ENCODE measurements around the gene MAMDC2.
"Not testable (repeated sequence)": the region's sequence is repeated elsewhere in the genome, so short reads cannot be mapped to it uniquely, and the experiment has no call there.

Gene MAMDC2

GRCh38 chr9:70043689-70044489 lies at the start of gene MAMDC2:
TSS of gene MAMDC2 (plus strand) at chr9:70043848. CDS start at chr9:70044198, 350 bp downstream.
- no peak for DNase-seq

GRCh38 chr9:69995846-69996245 lies 47.8 kb upstream of the MAMDC2 start:
- DNase-seq = no peak

- peak; percentile 83 for DNase-seq
Measured at GRCh38 chr9:69996967-69997366, 46.7 kb upstream of the MAMDC2 start.

GRCh38 chr9:69997524-69997923 lies 46.1 kb upstream of the MAMDC2 start:
- DNase-seq = peak; percentile 22

- no peak for DNase-seq
Measured at GRCh38 chr9:69999315-69999714, 44.3 kb upstream of the MAMDC2 start.

GRCh38 chr9:70000469-70000868 lies 43.2 kb upstream of the MAMDC2 start:
- DNase-seq = no peak

- DNase-seq = no peak
Measured at GRCh38 chr9:70003901-70004714, 39.5 kb upstream of the MAMDC2 start.

GRCh38 chr9:70006306-70006705 lies 37.3 kb upstream of the MAMDC2 start:
- DNase-seq = no peak

- DNase-seq = no peak
Measured at GRCh38 chr9:70007831-70008230, 35.8 kb upstream of the MAMDC2 start.

GRCh38 chr9:70010015-70010414 lies 33.6 kb upstream of the MAMDC2 start:
- no peak for DNase-seq

GRCh38 chr9:70011366-70011765 lies 32.3 kb upstream of the MAMDC2 start:
- DNase-seq = no peak

- no peak for DNase-seq
Measured at GRCh38 chr9:70012569-70012968, 31.1 kb upstream of the MAMDC2 start.

- peak; percentile 21 for DNase-seq
Measured at GRCh38 chr9:70013598-70014196, 30.0 kb upstream of the MAMDC2 start.

- DNase-seq = no peak
Measured at GRCh38 chr9:70015099-70015498, 28.5 kb upstream of the MAMDC2 start.

- no peak for DNase-seq
Measured at GRCh38 chr9:70020217-70020616, 23.4 kb upstream of the MAMDC2 start.

- DNase-seq = no peak
Measured at GRCh38 chr9:70020991-70021571, 22.6 kb upstream of the MAMDC2 start.

GRCh38 chr9:70028287-70028686 lies 15.4 kb upstream of the MAMDC2 start:
- no peak for DNase-seq

- DNase-seq = no peak
Measured at GRCh38 chr9:70030156-70030555, 13.5 kb upstream of the MAMDC2 start.

GRCh38 chr9:70031141-70031545 lies 12.5 kb upstream of the MAMDC2 start:
- DNase-seq = no peak

GRCh38 chr9:70034271-70034711 lies 9.4 kb upstream of the MAMDC2 start:
- no peak for DNase-seq

- no peak for DNase-seq
Measured at GRCh38 chr9:70035691-70036090, 8.0 kb upstream of the MAMDC2 start.

- DNase-seq = no peak
Measured at GRCh38 chr9:70036641-70037040, 7.0 kb upstream of the MAMDC2 start.

GRCh38 chr9:70038171-70038621 lies 5.5 kb upstream of the MAMDC2 start:
- not testable (repeated sequence) for DNase-seq
